Measurements from ENCODE around the gene SYT13.

The SYT13 gene

GRCh38 chr11:45215098-45215865, 70.9 kb downstream of the SYT13 start:
- no peak for DNase-seq

DNA sequence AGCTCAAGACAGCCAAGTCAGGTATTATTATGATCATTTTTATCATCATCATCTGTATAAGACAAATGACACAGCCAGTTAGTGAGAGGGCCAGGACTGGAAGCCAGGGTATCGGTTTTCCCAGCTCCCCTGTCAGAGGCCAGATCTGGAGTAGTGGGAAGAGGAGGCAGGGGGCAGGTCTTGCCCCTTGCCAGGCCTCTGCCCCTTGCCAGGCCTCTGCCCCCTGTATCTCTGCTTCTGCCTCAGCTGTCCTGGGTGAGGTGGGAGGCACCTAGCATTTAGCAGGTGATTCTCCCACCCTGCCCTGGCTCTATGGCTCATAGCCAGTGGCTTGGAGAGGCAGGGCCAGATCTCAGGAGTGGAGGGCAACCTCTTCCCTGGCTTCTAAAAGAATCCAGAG, 72.4 kb downstream of the SYT13 start:
- no peak for DNase-seq

DNA sequence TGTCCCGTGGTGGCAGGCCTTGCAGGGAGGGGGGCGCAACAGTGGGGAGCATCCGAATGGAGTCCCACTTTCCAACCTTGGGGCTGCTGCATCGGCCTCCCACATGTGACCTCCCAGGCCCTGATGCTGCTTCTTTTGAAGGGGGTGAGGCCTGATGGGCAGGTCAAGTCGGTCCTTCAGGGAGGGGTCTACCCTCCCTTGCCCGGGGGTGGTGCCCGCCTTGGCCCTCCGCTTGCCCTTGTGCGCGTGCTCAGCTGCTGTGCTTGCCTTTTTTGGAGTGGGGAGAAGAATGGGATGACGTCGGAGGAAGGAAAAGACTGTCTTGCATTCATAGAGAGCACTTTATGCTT, 72.8 kb downstream of the SYT13 start:
- no peak for DNase-seq

GRCh38 chr11:45212566-45213315, 73.4 kb downstream of the SYT13 start:
- no peak for DNase-seq

DNA sequence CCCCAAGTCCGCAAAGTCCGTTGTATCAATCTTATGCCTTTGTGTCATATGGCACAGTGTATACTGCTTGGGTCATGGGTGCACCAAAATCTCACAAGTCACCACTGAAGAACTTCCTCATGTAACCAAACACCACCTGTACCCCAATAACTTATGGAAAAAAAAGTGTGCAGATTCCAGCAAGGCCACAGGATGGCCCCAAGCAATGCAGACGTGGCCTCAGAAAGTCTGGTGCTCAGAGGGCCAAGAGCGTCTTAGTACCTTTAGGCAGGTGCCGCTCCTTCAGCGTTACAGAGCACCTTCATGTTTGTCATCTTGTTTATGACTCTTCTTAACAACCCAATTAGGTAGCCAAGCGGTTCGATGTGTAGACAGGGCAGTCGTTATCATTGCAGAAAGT, 74.4 kb downstream of the SYT13 start:
- DNase-seq = no peak

DNA sequence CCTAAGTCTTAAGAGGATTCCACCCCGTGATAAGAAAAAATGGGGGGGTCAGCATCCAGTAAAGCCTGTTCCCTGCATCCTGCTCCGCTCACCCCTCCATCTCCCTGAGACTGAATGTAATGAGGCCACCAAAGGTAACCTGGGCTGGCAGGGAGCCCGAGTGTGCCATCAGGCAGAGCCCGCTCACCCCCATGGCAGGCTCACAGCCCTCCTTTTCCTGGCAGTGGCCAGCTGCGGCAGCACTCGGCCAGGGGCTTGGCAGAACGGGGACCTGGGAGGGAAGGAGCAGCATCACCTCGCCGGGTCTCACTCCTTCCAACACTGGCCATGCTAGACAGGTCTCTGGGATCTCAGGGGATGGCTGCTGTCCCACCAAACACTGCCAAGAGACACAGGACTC, 75.3 kb downstream of the SYT13 start:
- no peak for DNase-seq

DNA sequence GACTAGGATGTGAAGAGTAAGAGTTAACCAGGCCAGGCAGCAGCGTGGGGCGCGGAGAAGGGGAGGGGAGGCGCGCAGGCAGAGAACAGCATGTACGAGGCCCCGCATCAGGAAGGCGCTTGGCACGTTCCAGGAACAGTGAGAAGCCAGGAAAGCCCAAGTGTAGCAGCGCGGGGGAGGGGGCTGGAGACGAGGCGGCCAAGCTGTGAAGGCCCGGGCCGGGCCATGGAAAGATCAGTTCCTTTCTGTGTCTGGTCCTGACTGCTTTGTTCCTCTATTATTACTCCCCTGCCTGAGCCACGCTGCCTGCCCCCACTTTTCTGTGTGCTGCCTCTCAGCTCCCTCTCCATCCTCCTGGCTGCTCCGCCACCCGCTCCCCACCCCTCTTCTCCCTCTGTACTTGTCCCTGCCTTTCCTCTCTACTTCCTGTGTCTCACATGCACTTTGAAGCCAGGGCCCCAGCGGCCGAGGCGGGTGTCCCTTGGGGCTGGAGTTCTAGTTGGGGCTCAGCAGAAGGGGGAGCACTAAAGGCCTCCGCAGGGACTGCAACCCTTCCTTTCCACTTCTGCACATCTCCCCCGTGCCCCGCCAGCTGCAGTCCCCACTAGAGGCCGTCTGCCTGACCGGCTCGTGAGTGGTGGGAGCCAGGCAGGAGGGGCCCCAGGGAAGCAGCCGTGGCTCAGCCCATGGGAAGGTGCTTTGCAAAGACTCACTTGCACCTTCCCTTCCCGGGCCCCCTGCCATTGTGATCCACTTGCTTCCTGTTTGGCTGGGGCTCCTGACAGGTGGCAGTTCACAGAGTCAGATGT, 76.0 kb downstream of the SYT13 start:
- DNase-seq = no peak

GRCh38 chr11:45209000-45209879, 76.9 kb downstream of the SYT13 start:
- no peak for DNase-seq

GRCh38 chr11:45208135-45208534, 78.0 kb downstream of the SYT13 start:
- no peak for DNase-seq

GRCh38 chr11:45205978-45206377, 80.2 kb downstream of the SYT13 start:
- no peak for DNase-seq

- no peak for DNase-seq
These were observed 81.4 kb downstream of the SYT13 start for GRCh38 chr11:45204761-45205160.

- no peak for DNase-seq
These were observed 92.4 kb downstream of the SYT13 start for GRCh38 chr11:45193695-45194094.
